ENCODE data around the gene RNF166.

Gene RNF166

GRCh38 chr16:88651276-88651988, 54.8 kb downstream of the RNF166 start:
- peak overlapping the region; percentile 96 for H3K27ac ChIP-seq
- peaks cover 55% of the 10 kb centered on the region for H3K36me3 ChIP-seq
- TF ChIP-seq Cebpa-rat (IDR thresholded peaks at IDR 0.05): no peak
- peak overlapping the region; percentile 91 for H3K4me3 ChIP-seq
- peak overlapping the region; percentile 100 for H3K4me2 ChIP-seq
- no peaks in the 10 kb centered on the region for H3K27me3 ChIP-seq
- H3K4me1 ChIP-seq: peaks cover 87% of the 10 kb centered on the region
- no peaks in the 10 kb centered on the region for H3K9me3 ChIP-seq
- H3K9ac ChIP-seq: peak overlapping the region; percentile 69
- peaks cover 42% of the 10 kb centered on the region for H4K20me1 ChIP-seq

GRCh38 chr16:88650749-88651275, 55.4 kb downstream of the RNF166 start, which contains the start of gene CYBA:
Gene CYBA, minus strand, starts transcription at chr16:88651053. Its CDS starts 40 bp downstream, at chr16:88651013.
- Histone ChIP-seq H3K9me3 (no peaks in the 10 kb centered on the region), H3K4me1 (peaks cover 87% of the 10 kb centered on the region), H3K4me2 (peak within 1 kb of the TSS; percentile 100), H3K36me3 (peaks cover 61% of the 10 kb centered on the region), H4K20me1 (peaks cover 49% of the 10 kb centered on the region), H3K4me3 (peak within 1 kb of the TSS; percentile 91), H3K9ac (peak within 1 kb of the TSS; percentile 97), H3K27ac (peak within 1 kb of the TSS; percentile 96), H3K27me3 (no peaks in the 10 kb centered on the region)
- no peak for TF ChIP-seq Cebpa-rat (IDR thresholded peaks at IDR 0.05)

GRCh38 chr16:88649924-88650748, 56.1 kb downstream of the RNF166 start:
- H3K36me3 ChIP-seq: peaks cover 63% of the 10 kb centered on the region
- H3K27ac ChIP-seq: peak overlapping the region; percentile 96
- TF ChIP-seq Cebpa-rat (IDR thresholded peaks at IDR 0.05): peak; percentile 38; the same call in 1 of the 2 replicates

GRCh38 chr16:88649195-88649923, 56.8 kb downstream of the RNF166 start:
- Histone ChIP-seq H3K27ac (peak overlapping the region; percentile 96), H3K27me3 (no peaks in the 10 kb centered on the region), H3K4me2 (peak overlapping the region; percentile 100), H3K9me3 (no peaks in the 10 kb centered on the region), H3K4me3 (peak overlapping the region; percentile 91), H3K4me1 (peaks cover 87% of the 10 kb centered on the region), H4K20me1 (peaks cover 63% of the 10 kb centered on the region), H3K36me3 (peaks cover 63% of the 10 kb centered on the region), H3K9ac (peak overlapping the region; percentile 97)
- TF ChIP-seq Cebpa-rat (IDR thresholded peaks at IDR 0.05): no peak

More at GRCh38 chr16:88649924-88650748, 56.1 kb downstream of the RNF166 start:
- H4K20me1 ChIP-seq: peaks cover 55% of the 10 kb centered on the region
- H3K4me1 ChIP-seq: peaks cover 87% of the 10 kb centered on the region
- no peaks in the 10 kb centered on the region for H3K27me3 ChIP-seq
- H3K4me3 ChIP-seq: peak overlapping the region; percentile 91
- no peaks in the 10 kb centered on the region for H3K9me3 ChIP-seq
- H3K9ac ChIP-seq: peak overlapping the region; percentile 97
- H3K4me2 ChIP-seq: peak overlapping the region; percentile 100

GRCh38 chr16:88647178-88648070, 58.8 kb downstream of the RNF166 start:
- no peaks in the 10 kb centered on the region; the same call in 1 of the 2 replicates for H3K27me3 ChIP-seq
- peak overlapping the region; percentile 91 for H3K4me3 ChIP-seq
- no peak for TF ChIP-seq Cebpa-rat (IDR thresholded peaks at IDR 0.05)
- H3K36me3 ChIP-seq: peaks cover 61% of the 10 kb centered on the region
- H4K20me1 ChIP-seq: peaks cover 83% of the 10 kb centered on the region
- H3K4me1 ChIP-seq: peaks cover 87% of the 10 kb centered on the region
- H3K9ac ChIP-seq: peak overlapping the region; percentile 97
- peak overlapping the region; percentile 70 for H3K27ac ChIP-seq
- peak overlapping the region; percentile 100 for H3K4me2 ChIP-seq
- H3K9me3 ChIP-seq: no peaks in the 10 kb centered on the region

Measured in BLaER1 (cell line).